ENCODE data around the gene EVC2. TPM values are rescaled to one million over a fixed set of nuclear protein-coding genes. Genes with fewer than 3 reads are reported as not detected.

The EVC2 gene
- total RNA-seq, 1 experiment from 2014 or later = not detected

DNA sequence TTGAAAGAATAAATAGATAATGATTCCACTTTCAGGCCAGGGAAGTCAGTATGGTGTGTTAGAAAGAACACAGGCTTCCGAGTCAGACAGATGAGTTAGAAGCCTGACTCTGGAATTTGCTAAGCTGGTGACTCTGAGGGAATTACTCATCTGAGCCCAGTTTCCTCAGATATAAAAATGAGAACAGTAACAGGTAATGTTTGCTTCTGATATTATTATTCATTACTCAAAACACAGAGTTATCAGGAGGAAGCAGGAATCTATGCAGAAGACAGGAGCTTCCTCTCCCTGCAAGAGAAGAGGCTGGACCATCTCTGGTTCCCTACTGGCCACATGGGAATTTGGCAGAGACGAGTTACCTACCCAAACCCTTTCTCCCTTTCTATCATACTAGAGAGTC is 163.1 kb downstream of the EVC2 start:
- intact Hi-C loops (cut with micrococcal nuclease; ENCODE audit: unreplicated experiment) (no loop called here), in situ Hi-C loops (cut with HindIII; ENCODE audit: low pct_unique_long_range_greater_than_20kb, low sequenced_read_pairs) (no loop called here)
- Histone ChIP-seq H3K9me3 (ENCODE audit: control insufficient read depth, insufficient read depth, low read depth, low read length) (no peaks in the 10 kb centered on the region), H3K27me3 (ENCODE audit: control insufficient read depth, insufficient read depth, low read length) (no peaks in the 10 kb centered on the region), H3K4me1 (ENCODE audit: control insufficient read depth, insufficient read depth, low read length) (no peaks in the 10 kb centered on the region), H3K4me3 (ENCODE audit: low read depth in 2 of 2, low read length in 2 of 2) (no peak overlapping the region), H3K36me3 (ENCODE audit: control insufficient read depth, insufficient read depth, low read length) (no peaks in the 10 kb centered on the region), H3K27ac (ENCODE audit: low read length) (no peak overlapping the region)
- no peak for TF ChIP-seq TCF7L2 (IDR thresholded peaks at IDR 0.05; ENCODE audit: low read depth, low read length)
- TF ChIP-seq, protein P1, sequence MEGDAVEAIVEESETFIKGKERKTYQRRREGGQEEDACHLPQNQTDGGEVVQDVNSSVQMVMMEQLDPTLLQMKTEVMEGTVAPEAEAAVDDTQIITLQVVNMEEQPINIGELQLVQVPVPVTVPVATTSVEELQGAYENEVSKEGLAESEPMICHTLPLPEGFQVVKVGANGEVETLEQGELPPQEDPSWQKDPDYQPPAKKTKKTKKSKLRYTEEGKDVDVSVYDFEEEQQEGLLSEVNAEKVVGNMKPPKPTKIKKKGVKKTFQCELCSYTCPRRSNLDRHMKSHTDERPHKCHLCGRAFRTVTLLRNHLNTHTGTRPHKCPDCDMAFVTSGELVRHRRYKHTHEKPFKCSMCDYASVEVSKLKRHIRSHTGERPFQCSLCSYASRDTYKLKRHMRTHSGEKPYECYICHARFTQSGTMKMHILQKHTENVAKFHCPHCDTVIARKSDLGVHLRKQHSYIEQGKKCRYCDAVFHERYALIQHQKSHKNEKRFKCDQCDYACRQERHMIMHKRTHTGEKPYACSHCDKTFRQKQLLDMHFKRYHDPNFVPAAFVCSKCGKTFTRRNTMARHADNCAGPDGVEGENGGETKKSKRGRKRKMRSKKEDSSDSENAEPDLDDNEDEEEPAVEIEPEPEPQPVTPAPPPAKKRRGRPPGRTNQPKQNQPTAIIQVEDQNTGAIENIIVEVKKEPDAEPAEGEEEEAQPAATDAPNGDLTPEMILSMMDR (IDR thresholded peaks at IDR 0.05) = no peak
- TF ChIP-seq POLR2AphosphoS5 (IDR thresholded peaks at IDR 0.05; ENCODE audit: low read depth, low read length) = no peak
- no peak for TF ChIP-seq SIN3A (IDR thresholded peaks at IDR 0.05; ENCODE audit: borderline replicate concordance, insufficient read depth, low read depth, low read length)
- TF ChIP-seq REST (IDR thresholded peaks at IDR 0.05; ENCODE audit: insufficient read depth in 1 of 2, low read depth in 2 of 2, low read length in 1 of 2) = no peak
- no TSS peak for BruUV-seq (replicated peaks)
- ChIA-PET CTCF (no interaction called here), POLR2A (no interaction called here)
- ATAC-seq (no peak), DNase-seq (ENCODE audit: low read depth, low spot score) (no peak)

DNA sequence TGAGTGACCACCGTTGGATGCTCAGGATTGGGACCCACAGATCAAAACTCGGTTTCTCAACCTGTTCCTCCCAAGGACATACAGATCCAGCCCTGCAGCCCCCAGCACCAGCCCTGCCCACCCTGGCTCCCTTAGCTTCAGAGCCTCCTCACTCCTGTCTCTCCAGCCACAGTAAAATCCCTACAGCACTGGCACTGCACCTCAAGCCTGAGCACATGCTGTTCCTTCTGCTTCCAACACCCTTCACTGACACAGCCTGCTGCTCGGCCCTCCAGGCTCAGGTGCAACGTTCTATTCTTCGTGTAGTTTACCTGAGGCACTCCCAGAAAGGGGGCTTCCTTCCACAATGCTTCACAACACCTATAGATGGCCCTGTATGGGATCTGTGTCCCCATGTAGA is 163.6 kb downstream of the EVC2 start:
- H3K4me1 ChIP-seq (ENCODE audit: control insufficient read depth, insufficient read depth, low read length) = no peaks in the 10 kb centered on the region
- ChIA-PET POLR2A (no interaction called here), CTCF (no interaction called here)
- TF ChIP-seq POLR2AphosphoS5 (IDR thresholded peaks at IDR 0.05; ENCODE audit: low read depth, low read length) = no peak
- no peak for TF ChIP-seq SIN3A (IDR thresholded peaks at IDR 0.05; ENCODE audit: borderline replicate concordance, insufficient read depth, low read depth, low read length)
- TF ChIP-seq REST (IDR thresholded peaks at IDR 0.05; ENCODE audit: insufficient read depth in 1 of 2, low read depth in 2 of 2, low read length in 1 of 2) = no peak
- no peak overlapping the region for H3K27ac ChIP-seq (ENCODE audit: low read length)
- ATAC-seq (no peak), DNase-seq (ENCODE audit: low read depth, low spot score) (no peak)
- no peak overlapping the region for H3K4me3 ChIP-seq (ENCODE audit: low read depth in 2 of 2, low read length in 2 of 2)
- H3K9me3 ChIP-seq (ENCODE audit: control insufficient read depth, insufficient read depth, low read depth, low read length) = no peaks in the 10 kb centered on the region
- intact Hi-C loops (cut with micrococcal nuclease; ENCODE audit: unreplicated experiment) = no loop called here
- no peaks in the 10 kb centered on the region for H3K36me3 ChIP-seq (ENCODE audit: control insufficient read depth, insufficient read depth, low read length)
- peaks cover under 1% of the 10 kb centered on the region; the same call in 1 of the 2 replicates for H3K27me3 ChIP-seq (ENCODE audit: control insufficient read depth, insufficient read depth, low read length)
- BruUV-seq (replicated peaks) = no TSS peak
- in situ Hi-C loops (cut with HindIII; ENCODE audit: low pct_unique_long_range_greater_than_20kb, low sequenced_read_pairs) = no loop called here
